T-helper 1 cell (primary cell): Measurements from ENCODE around the gene SMYD3.
"Not testable (repeated sequence)": the region's sequence is repeated elsewhere in the genome, so short reads cannot be mapped to it uniquely, and the experiment has no call there.

ENCODE experiments used
- DNase-seq, 5 donors: peaks; one replicate each; pipeline ENCODE4 v3.0.0-alpha.2; 2012 to 2020

SMYD3 gene

GRCh38 chr1:245748646-245749045, 758.4 kb downstream of the SMYD3 start:
- no peak for DNase-seq

DNA sequence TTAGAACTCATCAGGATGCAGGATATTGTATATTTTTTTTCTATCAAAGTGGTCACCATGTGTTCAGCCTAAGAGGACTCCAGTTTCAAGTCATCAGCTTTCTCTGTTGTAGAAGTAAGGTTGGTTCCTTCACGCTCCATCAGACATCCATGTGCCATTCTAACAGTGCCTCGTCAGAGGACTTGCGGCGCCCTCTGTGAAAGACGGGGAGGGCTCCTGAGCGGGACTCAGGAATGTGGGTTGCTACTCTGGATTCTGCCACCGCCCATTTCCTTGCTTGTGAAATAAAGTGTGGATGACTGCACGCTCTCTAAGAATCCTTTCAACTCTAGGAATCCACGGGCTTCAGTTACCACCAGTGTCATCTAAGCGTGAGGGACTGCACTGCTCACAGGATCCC, 758.8 kb downstream of the SMYD3 start:
- DNase-seq: no peak

DNA sequence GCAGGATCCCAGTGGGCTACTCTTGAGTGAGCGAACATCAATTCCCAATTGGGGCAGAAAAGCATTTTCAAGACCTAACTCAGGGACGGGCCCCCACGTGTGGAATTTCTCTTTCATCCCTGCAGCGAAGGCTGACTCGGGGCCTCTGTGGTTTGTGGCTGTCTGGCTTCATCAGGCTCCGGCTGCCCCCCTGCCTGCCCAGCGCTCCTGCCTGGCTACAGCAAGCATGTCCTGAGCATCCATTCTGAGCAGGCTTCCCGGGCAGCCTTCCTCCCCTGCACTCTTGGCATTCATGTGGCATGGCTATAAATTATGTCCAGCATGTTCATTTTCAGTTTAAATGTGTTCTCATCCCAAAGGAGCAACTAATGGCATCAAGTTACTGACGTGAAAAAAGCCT, 764.2 kb downstream of the SMYD3 start:
- no peak for DNase-seq

DNA sequence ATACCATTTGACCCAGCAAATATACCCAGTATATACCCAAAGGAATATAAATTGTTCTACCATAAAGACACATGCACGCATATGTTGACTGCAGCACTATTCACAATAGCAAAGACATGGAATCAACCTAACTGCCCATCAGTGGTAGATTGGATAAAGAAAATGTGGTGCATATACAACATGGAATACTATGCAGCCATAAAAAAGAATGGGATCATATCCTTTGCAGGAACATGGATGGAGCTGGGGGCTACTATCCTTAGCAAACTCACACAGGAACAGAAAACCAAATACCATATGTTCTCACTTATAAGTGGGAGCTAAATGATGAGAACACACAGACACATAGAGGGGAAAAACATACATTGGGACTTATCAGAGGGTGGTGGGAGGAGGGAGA, 766.7 kb downstream of the SMYD3 start:
- DNase-seq: not testable (repeated sequence)

GRCh38 chr1:245730801-245731200, 776.3 kb downstream of the SMYD3 start:
- DNase-seq: no peak

GRCh38 chr1:245728035-245728434, 779.0 kb downstream of the SMYD3 start:
- DNase-seq: not testable (repeated sequence)

- DNase-seq: no peak
Measured at GRCh38 chr1:245721488-245721887, 785.6 kb downstream of the SMYD3 start.

DNA sequence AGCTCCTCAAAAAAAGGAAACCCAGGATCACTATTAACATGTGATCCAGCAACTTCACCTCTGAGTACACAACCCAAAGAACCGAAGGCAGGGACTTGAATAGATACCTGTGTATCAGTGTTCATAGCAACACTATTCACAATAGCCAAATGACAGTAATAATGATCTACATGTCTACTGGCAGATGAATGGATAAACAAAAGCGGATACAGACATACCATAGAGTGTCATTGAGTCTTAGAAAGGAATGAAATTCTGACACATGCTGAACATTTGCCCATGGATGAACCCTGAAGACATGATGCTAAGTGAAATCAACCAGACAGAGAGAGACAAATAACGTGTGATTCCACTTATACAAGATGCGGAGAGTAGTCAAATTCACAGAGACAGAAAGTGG, 788.1 kb downstream of the SMYD3 start:
- DNase-seq: no peak

GRCh38 chr1:245718123-245718522, 789.0 kb downstream of the SMYD3 start:
- DNase-seq: no peak

- no peak for DNase-seq
Measured at GRCh38 chr1:245717611-245718010, 789.5 kb downstream of the SMYD3 start.

DNA sequence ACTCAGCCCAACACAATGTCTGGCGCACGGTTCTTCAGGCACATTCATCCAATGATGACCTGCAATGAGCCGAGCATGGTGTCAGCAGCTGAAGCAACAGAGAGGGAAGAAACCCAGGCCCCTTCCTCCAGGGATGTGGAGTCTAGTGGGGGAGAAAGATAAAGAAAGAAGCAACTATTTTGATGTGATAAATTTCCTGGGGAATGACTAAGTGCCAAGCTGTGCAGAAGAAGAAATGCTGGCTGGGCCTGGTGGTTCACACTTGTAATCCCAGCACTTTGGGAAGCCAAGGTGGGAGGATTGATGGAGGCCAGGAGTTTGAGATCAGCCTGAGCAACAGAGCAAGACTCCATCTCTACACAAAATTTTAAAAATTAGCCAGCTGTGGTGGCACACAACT, 790.5 kb downstream of the SMYD3 start:
- DNase-seq: no peak

DNA sequence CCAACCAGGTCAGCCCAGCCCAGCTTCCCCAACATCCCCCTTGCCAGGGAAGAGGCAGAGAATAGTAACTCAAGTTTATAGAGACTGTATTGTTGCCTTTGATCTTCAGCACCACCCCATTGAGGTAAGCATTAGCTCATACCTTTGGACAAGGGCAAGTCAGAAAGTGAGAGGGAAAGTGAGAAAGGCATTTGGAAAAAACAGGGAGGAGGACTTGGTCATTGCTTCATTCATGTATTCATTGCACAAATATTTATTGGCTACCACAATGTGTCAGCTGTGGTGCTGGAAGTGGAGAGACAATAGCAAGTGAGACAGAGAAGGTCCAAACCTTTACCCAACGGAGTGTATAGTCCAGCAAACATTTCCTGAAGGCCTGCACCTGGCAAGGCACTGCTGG, 791.1 kb downstream of the SMYD3 start:
- DNase-seq: no peak

DNA sequence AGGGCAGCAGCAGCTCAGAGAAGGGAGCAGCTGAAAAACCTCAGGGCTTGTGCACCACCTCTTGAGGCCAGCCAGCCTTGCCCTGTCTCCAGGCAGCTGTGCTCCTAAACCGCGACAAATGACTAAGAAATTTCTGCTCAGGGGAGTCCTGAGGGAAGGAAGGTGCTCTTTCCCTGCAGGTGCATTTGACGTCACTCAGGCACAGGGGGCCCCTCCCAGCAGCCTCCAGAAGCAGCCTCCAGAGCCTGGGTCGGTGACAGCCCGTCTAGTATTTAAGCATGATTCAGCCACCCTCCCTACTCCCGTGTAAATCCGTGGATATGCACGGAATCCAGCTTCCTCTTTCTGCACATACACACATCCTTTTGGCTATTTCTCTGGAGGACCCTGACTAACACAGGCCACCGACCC, 791.8 kb downstream of the SMYD3 start:
- DNase-seq: no peak

DNA sequence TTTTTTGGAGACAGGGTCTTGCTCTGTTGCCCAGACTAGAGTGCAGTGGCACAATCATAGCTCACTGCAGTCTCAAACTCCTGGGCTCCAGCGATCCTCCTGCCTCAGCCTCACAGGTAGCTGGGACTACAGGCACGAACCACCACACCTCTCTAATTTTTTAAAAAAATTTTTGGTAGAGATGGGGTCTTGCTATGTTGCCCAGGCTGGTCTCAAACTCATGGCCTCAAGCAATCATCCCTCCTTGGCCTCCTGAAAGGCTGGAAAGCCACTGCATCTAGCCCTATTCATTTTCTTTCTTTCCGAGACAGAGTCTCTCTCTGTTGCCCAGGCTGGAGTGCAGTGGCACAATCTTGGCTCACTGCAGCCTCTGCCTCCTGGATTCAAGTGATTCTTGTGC, 793.1 kb downstream of the SMYD3 start:
- DNase-seq: not testable (repeated sequence)

GRCh38 chr1:245710961-245711903, 795.8 kb downstream of the SMYD3 start:
- no peak for DNase-seq

GRCh38 chr1:245707941-245708340, 799.1 kb downstream of the SMYD3 start:
- DNase-seq: no peak

GRCh38 chr1:245704765-245705164, 802.3 kb downstream of the SMYD3 start:
- DNase-seq: no peak

DNA sequence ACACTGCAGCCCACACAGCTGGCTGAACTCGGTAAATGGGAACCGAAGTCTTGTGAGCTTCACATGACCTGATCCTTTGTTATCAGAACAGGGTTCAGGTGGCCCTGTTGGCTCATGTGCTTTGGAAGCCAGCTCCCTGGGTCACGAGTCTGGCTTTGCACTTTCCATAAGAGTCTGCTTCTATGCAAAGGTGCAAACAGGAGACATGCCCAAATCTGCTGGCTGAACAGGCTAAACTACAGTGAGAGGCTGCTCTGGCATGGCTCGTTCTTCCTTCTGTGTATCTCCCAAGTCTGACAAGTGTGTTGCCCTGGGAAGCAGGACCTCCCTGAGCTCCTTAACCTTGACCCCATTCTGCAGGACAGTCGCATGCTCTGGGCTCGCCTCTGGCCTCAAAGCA, 802.7 kb downstream of the SMYD3 start:
- DNase-seq: no peak

GRCh38 chr1:245702346-245702745, 804.7 kb downstream of the SMYD3 start:
- DNase-seq: no peak

- no peak for DNase-seq
Measured at GRCh38 chr1:245701631-245702030, 805.4 kb downstream of the SMYD3 start.

DNA sequence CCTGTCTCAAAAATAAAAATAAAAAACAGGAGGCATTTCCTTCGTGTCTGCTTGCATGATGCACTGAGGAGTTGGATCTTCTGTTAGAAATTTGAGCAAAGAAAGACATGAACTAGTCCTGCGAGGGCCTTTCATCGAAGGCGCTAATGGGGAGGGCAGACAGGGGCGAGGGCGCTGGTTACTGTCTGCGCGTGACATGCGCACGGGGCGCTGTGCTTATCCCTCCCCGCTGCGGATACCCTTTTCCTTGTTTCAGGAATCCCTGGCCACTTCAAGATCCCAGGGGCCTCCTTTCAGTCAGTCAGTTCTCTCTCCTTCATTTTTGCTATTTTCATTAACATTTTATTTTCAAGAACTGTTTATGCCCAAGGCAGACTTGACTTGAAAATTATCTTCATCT, 806.4 kb downstream of the SMYD3 start:
- no peak for DNase-seq
